ENCODE results near the gene ELOVL3. TPM values are rescaled to one million over a fixed set of nuclear protein-coding genes. Genes with fewer than 3 reads are reported as not detected.

ELOVL3 gene
- total and polyA plus RNA-seq, 2 donors (not counting 3 experiments of a cell fraction or from before 2014, with no cell fraction given) = not detected

DNA sequence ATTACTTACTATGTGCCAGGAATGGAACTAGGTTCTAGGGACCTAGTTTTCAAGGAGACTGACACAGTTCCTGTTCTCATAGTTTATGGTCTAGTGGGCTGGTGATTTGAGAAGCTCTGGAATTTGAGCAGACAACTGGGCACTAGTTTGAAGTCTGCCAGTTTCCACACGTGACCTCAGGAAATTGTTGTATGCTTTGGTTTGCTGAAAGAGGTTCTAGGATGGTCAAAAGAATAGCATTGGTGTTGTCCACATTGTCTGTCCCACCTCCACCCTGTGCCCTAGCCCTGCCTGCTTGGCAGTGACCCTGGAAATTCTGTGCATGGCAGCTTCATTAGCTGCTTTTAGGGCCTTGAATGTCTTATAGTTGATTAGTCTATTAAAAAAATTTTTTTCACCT is 48.0 kb downstream of the ELOVL3 start:
- FAIRE-seq (no peak), DNase-seq (ENCODE audit: low read depth, low spot score) (no peak)
- dilution Hi-C loops (cut with MboI; ENCODE audit: extremely low pct_ligation_motif_present, low sequenced_read_pairs) (no loop called here), intact Hi-C loops (cut with micrococcal nuclease) (no loop called here)
- ChIA-PET CTCF (interaction anchor here (0.6 to 3.4 kb wide), 7 partner anchors 8 to 78 kb away, joined by 3 to 11 read pairs (median 4); no protein-coding TSS in a partner anchor), POLR2A (interaction anchor here (0.6 kb wide), 1 partner anchor 99 kb away, joined by 3 read pairs; no protein-coding TSS in a partner anchor)
- Histone ChIP-seq H3K4me2 (ENCODE audit: insufficient read depth, low read length) (no peak overlapping the region), H3K9me1 (replicated peaks; ENCODE audit: control insufficient read depth, extremely low read depth, insufficient read depth, low read length) (no peaks in the 10 kb centered on the region), H3K4me3 (replicated peaks in 1 of 3; ENCODE audit: insufficient read depth in 1 of 3, low read depth in 1 of 3, low read length in 3 of 3) (no peak overlapping the region), H3K4me1 (ENCODE audit: control insufficient read depth, extremely low read depth, insufficient read depth, low read length) (no peaks in the 10 kb centered on the region), H4K20me1 (replicated peaks; ENCODE audit: control insufficient read depth, extremely low read depth, insufficient read depth, low read length) (no peaks in the 10 kb centered on the region), H3K9ac (replicated peaks; ENCODE audit: extremely low read depth, insufficient read depth, low read length) (no peak overlapping the region), H3K79me2 (ENCODE audit: control insufficient read depth, insufficient read depth, low read length) (peaks cover 45% of the 10 kb centered on the region), H3K27ac (ENCODE audit: insufficient read depth, low read depth, low read length) (no peak overlapping the region), H3K36me3 (ENCODE audit: control insufficient read depth in 2 of 2, extremely low read depth in 1 of 2, insufficient read depth in 2 of 2, low read length in 2 of 2) (no peaks in the 10 kb centered on the region), H2AFZ (ENCODE audit: low read depth, low read length) (no peak overlapping the region), H3K9me3 (replicated peaks; ENCODE audit: control insufficient read depth, insufficient read depth, low read length) (no peaks in the 10 kb centered on the region), H3K27me3 (ENCODE audit: control insufficient read depth in 2 of 2, insufficient read depth in 2 of 2, low read length in 2 of 2) (no peaks in the 10 kb centered on the region)
- BruUV-seq (replicated peaks) = no TSS peak
- TF ChIP-seq, protein P1, sequence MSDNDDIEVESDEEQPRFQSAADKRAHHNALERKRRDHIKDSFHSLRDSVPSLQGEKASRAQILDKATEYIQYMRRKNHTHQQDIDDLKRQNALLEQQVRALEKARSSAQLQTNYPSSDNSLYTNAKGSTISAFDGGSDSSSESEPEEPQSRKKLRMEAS (IDR thresholded peaks at IDR 0.05; ENCODE audit: insufficient read depth, insufficient read length) = no peak
- TF ChIP-seq JUN (IDR thresholded peaks at IDR 0.05; ENCODE audit: borderline replicate concordance, insufficient read depth, insufficient read length, low read depth) = no peak
- TF ChIP-seq, protein P2, sequence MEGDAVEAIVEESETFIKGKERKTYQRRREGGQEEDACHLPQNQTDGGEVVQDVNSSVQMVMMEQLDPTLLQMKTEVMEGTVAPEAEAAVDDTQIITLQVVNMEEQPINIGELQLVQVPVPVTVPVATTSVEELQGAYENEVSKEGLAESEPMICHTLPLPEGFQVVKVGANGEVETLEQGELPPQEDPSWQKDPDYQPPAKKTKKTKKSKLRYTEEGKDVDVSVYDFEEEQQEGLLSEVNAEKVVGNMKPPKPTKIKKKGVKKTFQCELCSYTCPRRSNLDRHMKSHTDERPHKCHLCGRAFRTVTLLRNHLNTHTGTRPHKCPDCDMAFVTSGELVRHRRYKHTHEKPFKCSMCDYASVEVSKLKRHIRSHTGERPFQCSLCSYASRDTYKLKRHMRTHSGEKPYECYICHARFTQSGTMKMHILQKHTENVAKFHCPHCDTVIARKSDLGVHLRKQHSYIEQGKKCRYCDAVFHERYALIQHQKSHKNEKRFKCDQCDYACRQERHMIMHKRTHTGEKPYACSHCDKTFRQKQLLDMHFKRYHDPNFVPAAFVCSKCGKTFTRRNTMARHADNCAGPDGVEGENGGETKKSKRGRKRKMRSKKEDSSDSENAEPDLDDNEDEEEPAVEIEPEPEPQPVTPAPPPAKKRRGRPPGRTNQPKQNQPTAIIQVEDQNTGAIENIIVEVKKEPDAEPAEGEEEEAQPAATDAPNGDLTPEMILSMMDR (IDR thresholded peaks at IDR 0.05; ENCODE audit: extremely low read depth in 1 of 2, insufficient read depth in 1 of 2, low read depth in 1 of 2, low read length in 2 of 2) = no peak
- TF ChIP-seq POLR2AphosphoS5 (IDR thresholded peaks at IDR 0.05; ENCODE audit: insufficient read depth, low read depth, low read length) = no peak
- no peak for TF ChIP-seq POLR2A (IDR thresholded peaks at IDR 0.05; ENCODE audit: low read depth, low read length)
- no peak for TF ChIP-seq FOS (IDR thresholded peaks at IDR 0.05; ENCODE audit: borderline replicate concordance, insufficient read depth, low read length)
- TF ChIP-seq GATA2 (IDR thresholded peaks at IDR 0.05; ENCODE audit: insufficient read depth, insufficient read length, low read depth, low read length) = no peak
- TF ChIP-seq MYC (IDR thresholded peaks at IDR 0.05; ENCODE audit: low read depth, low read length) = no peak
- TF ChIP-seq EZH2 (IDR thresholded peaks at IDR 0.05; ENCODE audit: borderline replicate concordance, low read depth, low read length, severe bottlenecking) = no peak
